Loucy (cell line): ENCODE results near the gene VAMP7.
"Not testable (repeated sequence)": the region's sequence is repeated elsewhere in the genome, so short reads cannot be mapped to it uniquely, and the experiment has no call there.

ENCODE experiments used
- CTCF ChIP-seq: fragments of 200-600 bp; sonication (generic); conservative IDR thresholded peaks from 2 replicates; pipeline ENCODE4 v1.5.1; 2014; ENCODE audit warnings: mild to moderate bottlenecking, antibody characterized with exemption, low read length
- EZH2phosphoT487 ChIP-seq: fragments of 200-600 bp; IDR thresholded peaks from 2 replicates; pipeline ENCODE4 v1.6.1; 2018; ENCODE audit warnings: antibody characterized with exemption, mild to moderate bottlenecking, moderate library complexity, borderline replicate concordance

- not testable (repeated sequence) for TF ChIP-seq CTCF, EZH2phosphoT487
Measured at GRCh38 chrX:155851786-155852185, 29.4 kb upstream of the VAMP7 start.
